SK-N-MC (cell line): ENCODE results near the gene TRNT1.

ENCODE experiments used
- EZH2 ChIP-seq: fragments of 200-600 bp; sonication (generic); IDR thresholded peaks from one replicate; pipeline ENCODE4 v1.6.1; 2017; ENCODE audit warnings: antibody characterized with exemption
- FOXP2 ChIP-seq: optimal IDR thresholded peaks from 2 replicates; pipeline ENCODE3; 2011; ENCODE audit warnings: mild to moderate bottlenecking, moderate library complexity; ENCODE audit not compliant: insufficient read depth; ENCODE audit errors: extremely low read length, control extremely low read depth
- POLR2AphosphoS5 ChIP-seq: IDR thresholded peaks from 2 replicates; pipeline ENCODE4 v1.6.1; 2012; ENCODE audit warnings: mild to moderate bottlenecking, low read depth, low read length, borderline replicate concordance

DNA sequence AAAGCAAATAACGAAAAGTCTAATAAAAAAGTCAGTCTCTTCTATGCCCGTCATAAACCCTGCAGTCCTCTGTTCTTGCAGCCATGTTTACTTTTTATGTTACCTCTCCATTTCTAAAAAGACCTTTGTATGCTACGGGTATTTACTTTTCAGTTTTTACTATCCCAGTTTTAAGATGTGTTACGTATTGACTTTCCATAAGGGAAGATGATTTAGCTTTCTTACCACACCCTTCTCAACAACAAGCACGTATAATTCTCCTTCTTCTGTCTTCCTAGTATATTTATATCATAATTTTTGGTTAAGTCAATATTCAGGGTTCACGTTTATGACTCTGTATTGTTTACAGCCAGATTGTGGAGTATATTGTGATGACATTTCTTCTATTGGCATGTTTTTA lies 10.8 kb downstream of the TRNT1 start:
- TF ChIP-seq POLR2AphosphoS5 (no peak), EZH2 (no peak), FOXP2 (no peak)
